LNCAP (cell line): ENCODE measurements around the gene PRR13.

Experiments
- CTCF ChIP-seq: fragments of 450-650 bp; IDR thresholded peaks from 2 replicates; pipeline ENCODE4 v1.5.1; 2017; ENCODE audit warnings: mild to moderate bottlenecking

The PRR13 gene

GRCh38 chr12:53456654-53457366, 15.3 kb downstream of the PRR13 start:
- TF ChIP-seq CTCF, result no peak

DNA sequence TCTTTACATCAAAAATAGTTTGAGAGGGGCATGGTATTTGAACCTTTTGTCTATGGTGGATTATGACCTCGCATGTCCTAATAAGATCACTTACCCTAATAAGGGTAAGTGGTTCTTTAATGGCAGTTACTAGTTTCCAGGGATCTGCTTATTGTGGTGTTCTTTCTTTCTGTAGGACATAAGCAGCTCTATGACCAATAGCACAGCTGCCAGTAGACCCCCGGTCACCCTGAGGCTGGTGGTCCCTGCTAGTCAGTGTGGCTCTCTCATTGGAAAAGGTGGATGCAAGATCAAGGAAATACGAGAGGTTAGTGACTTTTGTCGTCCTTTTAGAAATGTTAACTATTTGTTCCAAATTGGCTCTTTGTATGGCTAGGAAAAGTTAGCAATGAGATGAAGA, 17.6 kb downstream of the PRR13 start:
- TF ChIP-seq CTCF, result no peak

DNA sequence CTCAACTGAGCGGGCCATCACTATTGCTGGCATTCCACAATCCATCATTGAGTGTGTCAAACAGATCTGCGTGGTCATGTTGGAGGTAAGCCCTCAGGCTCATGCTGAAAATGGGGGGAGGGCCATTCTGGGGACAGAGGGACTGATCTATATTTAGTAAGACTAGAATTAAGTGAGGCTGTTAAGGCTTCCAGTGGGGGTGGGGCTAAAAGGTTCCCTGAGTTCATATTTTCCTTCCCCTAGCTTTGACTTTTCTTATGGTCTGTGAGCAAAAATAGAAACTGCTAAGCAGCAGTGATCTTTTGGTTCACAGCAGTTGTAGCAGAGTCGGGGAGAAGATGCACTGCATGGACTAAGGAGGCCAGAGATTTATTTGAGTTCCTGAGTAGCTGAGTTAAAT, 19.5 kb downstream of the PRR13 start:
- no peak for TF ChIP-seq CTCF

DNA sequence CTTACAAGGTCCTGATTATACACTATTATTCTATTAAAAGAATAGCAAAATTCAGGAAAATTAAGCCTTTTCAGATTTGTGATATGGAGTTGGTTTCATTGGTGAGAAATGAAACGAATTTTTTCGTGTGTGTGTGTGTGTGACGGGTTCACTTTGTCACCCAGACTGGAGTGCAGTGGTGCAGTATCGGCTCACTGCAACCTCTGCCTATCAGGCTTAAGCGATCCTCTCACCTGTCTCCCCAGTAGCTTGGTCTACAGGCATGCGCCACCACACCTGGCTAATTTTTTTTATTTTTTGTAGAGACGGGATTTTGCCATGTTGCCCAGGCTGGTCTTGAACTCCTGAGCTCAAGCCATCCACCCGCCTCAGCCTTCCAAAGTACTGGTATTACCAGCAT, 20.1 kb downstream of the PRR13 start:
- no peak for TF ChIP-seq CTCF

DNA sequence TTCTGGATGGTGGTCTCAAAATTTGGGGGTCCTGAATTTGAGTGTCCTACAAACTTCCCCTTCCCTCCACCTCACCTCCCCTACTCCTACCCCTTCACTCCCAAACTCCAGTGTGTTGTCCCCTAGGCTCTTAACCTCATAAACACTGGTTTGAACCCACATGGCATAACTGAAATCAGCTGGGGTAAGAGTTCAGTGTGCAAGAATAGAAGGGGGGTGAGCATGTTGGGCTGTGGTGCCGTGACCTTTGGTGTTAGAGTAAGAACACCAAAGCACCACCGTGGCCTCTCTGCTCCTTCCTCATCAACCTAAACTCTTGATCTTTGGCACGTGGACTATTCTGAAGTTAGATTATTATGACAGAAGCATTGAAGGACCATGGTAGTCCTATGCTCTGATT, 21.4 kb downstream of the PRR13 start:
- TF ChIP-seq CTCF, result no peak

DNA sequence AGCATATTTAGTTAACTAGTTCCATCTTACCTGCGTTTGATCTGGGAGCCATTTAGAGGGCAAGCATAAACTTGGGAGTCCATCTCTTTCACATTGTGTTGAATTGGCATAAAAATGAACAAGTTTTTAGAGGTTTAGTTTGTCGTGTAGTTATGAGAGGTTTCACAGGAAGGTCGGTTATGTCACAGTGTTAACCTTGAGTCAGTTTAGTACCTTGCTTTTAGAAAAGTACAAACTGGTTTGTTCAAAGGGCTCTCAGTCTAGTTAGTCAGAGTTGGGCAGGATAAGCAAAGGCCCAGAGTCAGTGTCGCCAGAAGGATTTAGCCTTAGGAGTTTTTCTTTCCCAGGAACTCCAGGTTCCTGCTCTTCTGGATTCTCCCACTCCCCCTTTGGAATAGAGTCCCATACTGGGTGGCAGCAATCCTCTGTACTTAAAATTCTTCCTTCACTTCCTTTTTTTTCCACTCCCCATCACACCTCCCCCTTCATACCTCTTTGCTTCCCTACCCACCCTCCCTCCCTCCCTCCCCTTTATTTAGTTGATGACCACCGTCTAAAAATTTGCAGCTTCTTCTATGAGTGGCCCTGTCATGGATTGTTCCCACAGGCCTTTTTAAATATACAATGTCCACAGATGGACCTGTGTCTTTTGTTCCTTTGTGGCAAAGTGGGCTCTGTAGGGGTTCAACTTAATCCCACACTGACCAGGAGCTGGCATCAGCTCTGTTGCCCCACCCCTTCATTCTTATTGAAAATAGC, 22.4 kb downstream of the PRR13 start:
- TF ChIP-seq CTCF, result no peak

GRCh38 chr12:53464685-53465418, 23.3 kb downstream of the PRR13 start:
- no peak for TF ChIP-seq CTCF
